ENCODE results near the gene FXYD2. TPM values are rescaled to one million over a fixed set of nuclear protein-coding genes. Genes with fewer than 3 reads are reported as not detected.

FXYD2 gene
- total and polyA plus RNA-seq, 2 donors (not counting 3 experiments of a cell fraction or from before 2014, with no cell fraction given), result 0.99 to 1.8 TPM

DNA sequence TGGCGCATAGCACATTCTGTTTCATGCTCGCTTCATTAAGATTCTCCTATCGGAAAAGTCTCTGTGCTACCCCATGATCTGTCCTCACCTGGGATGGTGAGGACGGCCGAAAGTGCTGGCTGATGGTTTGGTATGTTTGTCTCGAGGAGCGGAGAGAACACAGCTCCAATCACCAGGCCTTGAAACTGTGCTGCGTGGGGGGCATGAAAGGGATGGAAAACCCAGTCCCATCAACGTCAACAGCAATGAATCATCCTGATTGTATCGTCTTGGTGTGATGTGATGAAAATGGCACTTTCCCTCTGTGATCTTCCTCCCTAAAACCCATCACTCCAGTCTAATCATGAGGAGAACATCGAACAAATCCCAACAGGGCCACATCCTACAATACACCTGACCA lies 43.5 kb upstream of the FXYD2 start:
- Histone ChIP-seq H3K9me1 (replicated peaks; ENCODE audit: control insufficient read depth, extremely low read depth, insufficient read depth, low read length) (no peaks in the 10 kb centered on the region), H3K36me3 (ENCODE audit: control insufficient read depth in 2 of 2, extremely low read depth in 1 of 2, insufficient read depth in 2 of 2, low read length in 2 of 2) (no peaks in the 10 kb centered on the region), H3K9ac (replicated peaks; ENCODE audit: extremely low read depth, insufficient read depth, low read length) (no peak overlapping the region), H2AFZ (ENCODE audit: low read depth, low read length) (no peak overlapping the region), H3K4me2 (ENCODE audit: insufficient read depth, low read length) (no peak overlapping the region), H3K4me1 (ENCODE audit: control insufficient read depth, extremely low read depth, insufficient read depth, low read length) (no peaks in the 10 kb centered on the region), H4K20me1 (replicated peaks; ENCODE audit: control insufficient read depth, extremely low read depth, insufficient read depth, low read length) (no peaks in the 10 kb centered on the region), H3K27ac (ENCODE audit: insufficient read depth, low read depth, low read length) (no peak overlapping the region), H3K27me3 (ENCODE audit: control insufficient read depth in 2 of 2, insufficient read depth in 2 of 2, low read length in 2 of 2) (peaks cover 2 to 5% of the 10 kb centered on the region in 2 experiments), H3K79me2 (ENCODE audit: control insufficient read depth, insufficient read depth, low read length) (no peaks in the 10 kb centered on the region), H3K9me3 (replicated peaks; ENCODE audit: control insufficient read depth, insufficient read depth, low read length) (no peaks in the 10 kb centered on the region), H3K4me3 (replicated peaks in 1 of 3; ENCODE audit: insufficient read depth in 1 of 3, low read depth in 1 of 3, low read length in 3 of 3) (no peak overlapping the region)
- TF ChIP-seq, protein P1, sequence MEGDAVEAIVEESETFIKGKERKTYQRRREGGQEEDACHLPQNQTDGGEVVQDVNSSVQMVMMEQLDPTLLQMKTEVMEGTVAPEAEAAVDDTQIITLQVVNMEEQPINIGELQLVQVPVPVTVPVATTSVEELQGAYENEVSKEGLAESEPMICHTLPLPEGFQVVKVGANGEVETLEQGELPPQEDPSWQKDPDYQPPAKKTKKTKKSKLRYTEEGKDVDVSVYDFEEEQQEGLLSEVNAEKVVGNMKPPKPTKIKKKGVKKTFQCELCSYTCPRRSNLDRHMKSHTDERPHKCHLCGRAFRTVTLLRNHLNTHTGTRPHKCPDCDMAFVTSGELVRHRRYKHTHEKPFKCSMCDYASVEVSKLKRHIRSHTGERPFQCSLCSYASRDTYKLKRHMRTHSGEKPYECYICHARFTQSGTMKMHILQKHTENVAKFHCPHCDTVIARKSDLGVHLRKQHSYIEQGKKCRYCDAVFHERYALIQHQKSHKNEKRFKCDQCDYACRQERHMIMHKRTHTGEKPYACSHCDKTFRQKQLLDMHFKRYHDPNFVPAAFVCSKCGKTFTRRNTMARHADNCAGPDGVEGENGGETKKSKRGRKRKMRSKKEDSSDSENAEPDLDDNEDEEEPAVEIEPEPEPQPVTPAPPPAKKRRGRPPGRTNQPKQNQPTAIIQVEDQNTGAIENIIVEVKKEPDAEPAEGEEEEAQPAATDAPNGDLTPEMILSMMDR (IDR thresholded peaks at IDR 0.05; ENCODE audit: extremely low read depth in 1 of 2, insufficient read depth in 1 of 2, low read depth in 1 of 2, low read length in 2 of 2), result no peak
- TF ChIP-seq MYC (IDR thresholded peaks at IDR 0.05; ENCODE audit: low read depth, low read length) (no peak), FOS (IDR thresholded peaks at IDR 0.05; ENCODE audit: borderline replicate concordance, insufficient read depth, low read length) (no peak), JUN (IDR thresholded peaks at IDR 0.05; ENCODE audit: borderline replicate concordance, insufficient read depth, insufficient read length, low read depth) (no peak), POLR2AphosphoS5 (IDR thresholded peaks at IDR 0.05; ENCODE audit: insufficient read depth, low read depth, low read length) (no peak), GATA2 (IDR thresholded peaks at IDR 0.05; ENCODE audit: insufficient read depth, insufficient read length, low read depth, low read length) (no peak), EZH2 (IDR thresholded peaks at IDR 0.05; ENCODE audit: borderline replicate concordance, low read depth, low read length, severe bottlenecking) (no peak), POLR2A (IDR thresholded peaks at IDR 0.05; ENCODE audit: low read depth, low read length) (no peak)
- TF ChIP-seq, protein P2, sequence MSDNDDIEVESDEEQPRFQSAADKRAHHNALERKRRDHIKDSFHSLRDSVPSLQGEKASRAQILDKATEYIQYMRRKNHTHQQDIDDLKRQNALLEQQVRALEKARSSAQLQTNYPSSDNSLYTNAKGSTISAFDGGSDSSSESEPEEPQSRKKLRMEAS (IDR thresholded peaks at IDR 0.05; ENCODE audit: insufficient read depth, insufficient read length), result no peak
- DNase-seq (ENCODE audit: low read depth, low spot score) (no peak), FAIRE-seq (no peak)
- CTCF ChIA-PET, result interaction anchor here (1.1 kb wide), 1 partner anchor 79 kb away, joined by 3 read pairs; no protein-coding TSS in a partner anchor
- intact Hi-C loops (cut with micrococcal nuclease), result no loop called here
- POLR2A ChIA-PET, result no interaction called here
- dilution Hi-C loops (cut with MboI; ENCODE audit: extremely low pct_ligation_motif_present, low sequenced_read_pairs), result no loop called here
- no TSS peak for BruUV-seq (replicated peaks)

Measured in endothelial cell of umbilical vein (primary cell).